Activated CD4-positive, alpha-beta T cell treated with anti-CD3 and anti-CD28 coated beads for 24 hours (primary cell): ENCODE results near the gene PCA3.
"Not testable (repeated sequence)": the region's sequence is repeated elsewhere in the genome, so short reads cannot be mapped to it uniquely, and the experiment has no call there.

ENCODE experiments used
- DNase-seq, 2 donors: peaks; one replicate each; pipeline ENCODE4 v3.0.0-alpha.2; 2020; ENCODE audit warnings: low read depth in 2 of 2

PCA3 gene

DNA sequence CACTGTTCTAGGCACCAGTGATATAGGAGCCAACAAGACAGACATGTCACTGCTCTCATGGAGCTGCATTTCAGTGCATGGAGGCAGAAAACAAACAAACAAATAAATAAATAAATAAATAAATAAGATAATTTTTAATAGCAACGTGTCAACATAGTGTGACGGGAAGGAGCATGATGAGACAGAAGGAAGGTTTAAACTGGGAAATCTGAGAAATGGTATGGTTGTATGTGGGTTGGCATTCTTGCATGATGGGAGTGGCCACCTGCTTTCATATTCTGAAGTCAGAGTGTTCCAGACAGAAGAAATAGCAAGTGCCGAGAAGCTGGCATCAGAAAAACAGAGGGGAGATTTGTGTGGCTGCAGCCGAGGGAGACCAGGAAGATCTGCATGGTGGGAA is at the start of gene PCA3:
Gene PCA3, plus strand, starts transcription at position 301 of the 400 bp plus-strand sequence.
- DNase-seq: no peak

- no peak for DNase-seq
These were observed 48.1 kb upstream of the PCA3 start for GRCh38 chr9:76716085-76716672.

DNA sequence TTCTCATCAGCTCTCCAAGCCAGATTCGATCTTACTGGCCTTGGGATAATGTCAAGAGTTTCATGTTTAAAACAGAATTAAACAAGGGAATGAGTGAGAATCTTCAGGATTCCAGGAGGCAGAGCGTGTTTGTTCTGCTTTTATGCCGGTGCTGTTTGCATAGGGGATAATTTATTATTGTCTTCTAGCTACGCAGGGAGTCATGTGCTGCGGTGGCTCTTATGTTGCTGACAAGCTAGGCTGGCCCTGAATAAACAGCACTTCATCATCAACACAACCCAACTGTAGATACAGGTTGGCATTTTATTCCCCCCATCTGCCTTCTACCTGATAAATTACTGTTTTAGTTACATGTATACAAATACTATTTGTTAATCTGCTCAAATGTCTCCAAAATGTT is 47.1 kb upstream of the PCA3 start:
- DNase-seq: no peak

GRCh38 chr9:76717613-76718012 is 46.6 kb upstream of the PCA3 start:
- no peak for DNase-seq

DNA sequence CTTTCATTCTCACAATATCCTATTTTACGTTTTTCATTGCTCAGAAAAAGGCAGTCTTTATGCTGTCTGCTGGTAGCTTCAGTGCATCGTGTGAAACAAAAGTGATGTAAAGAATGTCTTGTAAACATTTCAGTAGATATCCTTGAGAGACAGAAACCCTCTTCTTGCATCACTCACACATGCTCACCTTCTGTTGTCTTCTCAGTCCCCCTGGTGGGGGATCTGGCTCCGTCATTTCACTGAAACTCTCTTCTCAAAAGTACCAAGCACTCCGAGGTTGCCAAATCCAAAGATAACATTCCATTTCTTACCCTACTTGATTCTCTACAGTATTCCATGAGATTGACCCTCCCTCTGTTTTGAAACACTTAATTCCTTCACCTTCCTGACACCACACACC is 46.1 kb upstream of the PCA3 start:
- no peak for DNase-seq

- DNase-seq: no peak
These were observed 44.0 kb upstream of the PCA3 start for GRCh38 chr9:76720245-76720644.

GRCh38 chr9:76725011-76725546 is 39.2 kb upstream of the PCA3 start:
- no peak for DNase-seq

GRCh38 chr9:76725885-76726284 is 38.4 kb upstream of the PCA3 start:
- no peak for DNase-seq

- no peak for DNase-seq
These were observed 35.1 kb upstream of the PCA3 start for GRCh38 chr9:76729116-76729515.

GRCh38 chr9:76729980-76730737 is 34.1 kb upstream of the PCA3 start:
- DNase-seq: no peak

DNA sequence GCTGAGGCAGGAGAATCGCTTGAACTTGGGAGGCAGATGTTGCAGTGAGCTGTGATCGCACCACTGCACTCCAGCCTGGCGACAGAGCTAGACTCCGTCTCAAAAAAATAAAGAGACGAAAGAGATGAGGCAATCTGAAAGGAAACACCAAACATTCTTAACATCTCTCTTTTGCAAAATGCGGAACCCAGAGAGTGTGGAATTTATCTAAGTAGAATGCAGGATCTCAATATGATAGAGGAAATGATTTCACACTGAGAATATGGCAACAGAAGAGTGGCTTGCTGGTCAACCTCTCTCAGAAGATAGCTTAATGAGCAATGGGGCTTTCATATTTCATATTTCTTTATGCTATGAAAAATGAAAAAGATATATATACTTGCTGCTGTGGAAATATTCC is 33.4 kb upstream of the PCA3 start:
- DNase-seq: no peak

DNA sequence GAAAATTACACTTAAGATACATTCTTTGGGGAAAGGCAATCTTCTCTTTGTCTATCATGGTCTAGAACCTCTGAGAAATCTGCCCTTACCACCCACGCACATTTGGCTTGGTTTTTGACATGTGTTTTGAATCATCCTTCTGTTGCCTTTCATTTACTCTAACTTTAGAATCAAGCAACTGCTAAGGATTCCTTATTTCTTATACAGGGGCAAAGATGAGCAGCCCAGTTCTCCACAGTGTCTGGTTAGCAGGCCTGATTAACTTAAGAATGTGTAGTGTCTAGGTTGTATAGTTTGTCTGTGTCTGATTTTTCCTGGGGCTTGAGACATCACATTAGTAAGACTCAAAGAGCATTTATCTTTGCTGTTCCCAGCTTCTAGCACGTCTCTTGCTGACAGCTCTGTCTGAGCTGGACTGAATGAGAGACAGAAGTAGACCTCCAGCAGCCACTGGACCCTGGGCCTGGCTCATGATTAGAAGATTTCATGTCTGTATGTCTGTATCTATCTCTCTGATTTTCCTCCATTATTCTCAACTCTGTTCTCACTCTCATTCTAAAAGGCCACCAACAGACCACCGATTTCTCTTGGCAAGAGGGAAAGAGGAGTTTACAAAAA is 31.8 kb upstream of the PCA3 start:
- DNase-seq: no peak

- DNase-seq: no peak
These were observed 31.1 kb upstream of the PCA3 start for GRCh38 chr9:76733096-76733495.

GRCh38 chr9:76734716-76735115 is 29.5 kb upstream of the PCA3 start:
- DNase-seq: no peak

DNA sequence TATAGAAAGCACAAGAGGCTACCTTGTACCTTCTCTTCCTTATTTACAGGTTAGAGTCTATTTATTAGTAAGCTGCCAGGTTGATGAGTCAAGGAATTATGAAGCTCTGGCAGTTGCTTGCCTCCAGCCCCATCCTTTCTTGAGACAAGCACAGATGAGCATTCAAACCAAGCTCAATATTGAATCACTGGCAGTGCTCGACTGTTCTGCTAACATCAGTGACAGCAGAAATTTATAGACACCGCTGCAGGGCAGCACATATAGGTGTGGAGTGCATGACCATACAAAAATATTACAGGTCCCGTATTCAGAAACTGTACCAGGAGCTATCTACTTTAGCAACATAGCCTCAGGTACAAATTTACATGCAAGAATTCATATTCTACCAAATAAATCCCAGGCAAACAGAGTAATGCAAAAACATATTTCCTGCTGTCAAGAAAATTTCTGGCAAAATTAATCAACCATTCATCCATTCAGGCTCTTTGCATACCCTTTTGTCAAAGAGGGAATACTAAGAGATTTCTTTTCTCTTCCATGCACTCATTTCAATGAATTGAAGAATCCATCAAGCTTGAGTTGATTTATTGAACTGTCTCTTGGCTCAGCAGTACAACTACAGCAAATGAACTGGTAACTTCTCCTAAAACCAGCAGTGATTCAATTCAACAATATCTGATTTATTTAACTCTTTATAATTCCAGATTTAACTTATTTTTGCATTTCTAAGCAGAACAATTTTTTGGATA is 26.9 kb upstream of the PCA3 start:
- no peak for DNase-seq

- DNase-seq: no peak
These were observed 25.8 kb upstream of the PCA3 start for GRCh38 chr9:76738402-76738801.

DNA sequence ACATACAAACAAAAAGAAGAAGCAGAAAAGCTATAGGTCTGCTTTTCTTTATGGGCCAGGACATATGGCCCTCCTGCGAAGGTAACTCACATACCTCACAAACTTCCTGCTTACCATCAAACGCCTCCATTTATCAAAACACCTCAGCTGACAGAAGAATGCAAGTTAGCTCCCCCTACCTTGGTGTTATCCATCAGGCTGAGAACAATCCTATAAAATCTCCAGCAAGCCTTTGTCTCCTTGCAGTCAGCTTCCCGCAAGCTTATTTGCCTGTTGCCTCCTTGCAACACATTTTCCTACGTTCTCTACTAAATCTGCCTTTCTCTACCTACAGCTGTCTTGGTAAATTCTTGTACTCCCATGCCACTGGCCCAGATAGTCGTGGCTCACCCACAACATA is 22.7 kb upstream of the PCA3 start:
- no peak for DNase-seq

DNA sequence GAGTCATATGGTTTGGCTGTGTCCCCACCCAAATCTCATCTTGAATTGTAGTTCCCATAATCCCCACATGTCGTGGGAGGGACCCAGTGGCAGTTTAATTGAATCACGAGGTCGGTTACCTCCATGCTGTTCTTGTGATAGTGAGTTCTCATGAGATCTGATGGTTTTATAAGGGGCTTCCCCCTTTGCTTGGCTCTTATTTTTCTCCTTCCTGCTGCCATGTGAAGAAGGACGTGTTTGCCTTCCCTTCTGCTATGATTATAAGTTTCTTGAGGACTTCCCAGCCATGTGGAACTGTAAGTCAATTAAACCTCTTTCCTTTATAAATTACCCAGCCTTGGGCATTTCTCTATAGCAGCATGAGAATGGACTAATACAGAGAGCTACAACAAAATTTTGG is 21.3 kb upstream of the PCA3 start:
- not testable (repeated sequence) for DNase-seq

DNA sequence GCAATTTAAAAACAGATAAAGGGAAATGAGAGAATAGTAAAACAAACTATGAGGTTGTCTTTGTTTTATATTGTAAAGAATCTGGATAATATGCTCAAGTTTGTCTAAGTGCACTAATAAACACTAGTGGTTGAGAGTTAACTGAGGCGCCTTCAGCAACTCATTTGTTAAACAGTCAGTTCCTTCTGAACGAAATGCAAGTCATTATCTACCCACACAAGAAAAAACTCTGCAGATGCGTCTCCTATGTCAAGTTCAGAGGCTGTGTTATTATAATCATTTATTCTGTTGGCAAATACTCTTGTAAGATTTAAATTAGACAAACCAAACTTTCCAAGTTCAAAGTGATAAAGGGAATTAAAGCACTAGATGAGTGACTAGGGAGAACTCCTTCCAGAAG is 20.3 kb upstream of the PCA3 start:
- no peak for DNase-seq

GRCh38 chr9:76744336-76744735 is 19.9 kb upstream of the PCA3 start:
- DNase-seq: no peak

DNA sequence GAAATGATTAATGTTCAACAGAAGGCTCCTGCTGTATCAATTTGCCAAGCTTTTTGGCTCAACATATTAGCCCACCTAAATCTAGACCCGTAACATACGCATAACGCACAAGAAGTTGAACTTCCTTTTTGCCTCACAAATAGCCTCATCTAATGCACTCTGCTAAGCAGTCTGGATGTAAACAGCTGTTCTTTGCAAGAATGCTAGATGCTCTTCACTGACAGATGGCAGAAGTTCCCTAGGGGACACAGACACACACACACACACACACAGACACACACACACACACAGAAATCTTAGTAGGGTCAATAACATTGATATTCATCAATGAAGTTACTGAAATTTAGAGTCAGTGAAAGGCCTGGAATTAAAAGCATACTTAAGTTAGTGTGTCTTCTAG is 13.2 kb upstream of the PCA3 start:
- no peak for DNase-seq

DNA sequence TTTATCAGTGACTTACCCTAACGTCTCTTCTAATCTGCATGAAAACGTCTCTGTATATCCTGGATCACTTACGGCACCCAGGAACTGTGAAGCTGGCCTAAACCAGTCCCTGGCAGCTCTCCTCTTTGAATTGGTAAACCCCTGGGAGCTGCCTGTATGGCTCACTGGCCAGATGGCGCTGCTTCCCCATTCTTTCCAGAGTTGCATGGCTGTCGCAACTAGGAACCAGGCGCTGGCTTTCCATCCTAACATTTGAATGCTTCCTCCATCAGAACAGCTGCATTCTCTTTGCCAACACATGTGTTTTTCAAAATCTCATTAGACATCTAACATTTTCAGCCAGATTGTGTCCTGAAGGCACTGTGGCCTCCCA is 8.0 kb upstream of the PCA3 start:
- DNase-seq: no peak
